AG04449 (cell line): ENCODE results near the gene SYCP2.

Experiments
- CTCF ChIA-PET: fragments of 350-600 bp; formaldehyde crosslinking; extraction: SDS; loops from one replicate; lab custom pipeline; 2021; ENCODE audit warnings: antibody characterized with exemption; lab: Yijun Ruan, JAX
- POLR2A ChIA-PET: fragments of 400-600, 350-600 bp; formaldehyde crosslinking; extraction: SDS; loops from one replicate; lab custom pipeline; 2020; ENCODE audit warnings: antibody characterized with exemption, inconsistent platforms; lab: Yijun Ruan, JAX
- DNase-seq: peaks from one replicate; pipeline ENCODE4 v3.0.0-alpha.2; 2010; ENCODE audit warnings: low read depth, low spot score
- H3K4me3 ChIP-seq: 2 replicates; pipeline ENCODE4 v1.5.1; 2011; ENCODE audit warnings: low read depth, mild to moderate bottlenecking, control low read depth, low read length
- CTCF ChIP-seq: IDR thresholded peaks from one replicate; pipeline ENCODE4 v1.5.1; 2011; ENCODE audit warnings: mild to moderate bottlenecking, moderate library complexity, low read length, control low read depth, inconsistent platforms; ENCODE audit not compliant: insufficient read depth; ENCODE audit errors: missing control alignments

Gene SYCP2

GRCh38 chr20:59931511-59932312 is 1.7 kb downstream of the SYCP2 start:
- TF ChIP-seq CTCF: no peak
- POLR2A ChIA-PET: no interaction called here
- no peak for DNase-seq
- CTCF ChIA-PET: interaction anchor here (1.2 to 6.2 kb wide), 2 partner anchors 8 to 14 kb away, joined by 4 to 52 read pairs; partner anchors contain the start of genes FAM217B and PPP1R3D
- H3K4me3 ChIP-seq: no peak overlapping the region

- TF ChIP-seq CTCF: no peak
- CTCF ChIA-PET: interaction anchor here (1.9 to 2.6 kb wide), 2 partner anchors 9 to 14 kb away, joined by 6 to 20 read pairs; partner anchors contain the start of genes FAM217B, PPP1R3D and SYCP2
Measured at GRCh38 chr20:59925899-59926298, 7.5 kb downstream of the SYCP2 start.

GRCh38 chr20:59925359-59925758 is 8.1 kb downstream of the SYCP2 start:
- ChIA-PET CTCF (interaction anchor here (1.9 to 2.6 kb wide), 2 partner anchors 9 to 14 kb away, joined by 6 to 20 read pairs; partner anchors contain the start of genes FAM217B, PPP1R3D and SYCP2), POLR2A (no interaction called here)
- no peak overlapping the region for H3K4me3 ChIP-seq
- TF ChIP-seq CTCF: no peak
- DNase-seq: no peak

More at GRCh38 chr20:59925899-59926298, 7.5 kb downstream of the SYCP2 start:
- no peak for DNase-seq
- POLR2A ChIA-PET: no interaction called here
- H3K4me3 ChIP-seq: no peak overlapping the region

- CTCF ChIA-PET: interaction anchor here (1.9 kb wide), 1 partner anchor 11 kb away, joined by 8 read pairs; no protein-coding TSS in a partner anchor
- no peak for TF ChIP-seq CTCF
- no peak overlapping the region for H3K4me3 ChIP-seq
- DNase-seq: no peak
- POLR2A ChIA-PET: no interaction called here
Measured at GRCh38 chr20:59923514-59923913, 9.9 kb downstream of the SYCP2 start.

GRCh38 chr20:59920944-59921343 is 12.5 kb downstream of the SYCP2 start:
- POLR2A ChIA-PET: no interaction called here
- DNase-seq: no peak
- no peak overlapping the region for H3K4me3 ChIP-seq
- CTCF ChIA-PET: interaction anchor here (0.9 to 1.7 kb wide), 2 partner anchors 13 to 15 kb away, joined by 5 to 6 read pairs; partner anchors contain the start of gene SYCP2
- TF ChIP-seq CTCF: no peak

GRCh38 chr20:59912609-59913008 is 20.8 kb downstream of the SYCP2 start:
- H3K4me3 ChIP-seq: no peak overlapping the region
- ChIA-PET CTCF (interaction anchor here (1.5 to 4.3 kb wide), 2 partner anchors 22 to 24 kb away, joined by 4 to 16 read pairs; partner anchors contain the start of gene SYCP2), POLR2A (no interaction called here)
- TF ChIP-seq CTCF: no peak
- no peak for DNase-seq
